Ovary (tissue), 9 donors: ENCODE data around the gene PHACTR3. TPM values are rescaled to one million over a fixed set of nuclear protein-coding genes. Genes with fewer than 3 reads are reported as not detected.

Experiments used
- DNase-seq, 5 donors: peaks; one replicate each; pipeline ENCODE4 v3.0.0-alpha.2; 2019 to 2020
- H3K27ac ChIP-seq, 2 donors: fragments of 200-600 bp; one replicate each; pipeline versions ENCODE4 v1.5.1 to v1.8.0; 2019 to 2022
- H3K27me3 ChIP-seq: fragments of 200-600 bp; one replicate; pipeline ENCODE4 v1.8.0; 2022
- H3K36me3 ChIP-seq: fragments of 200-600 bp; sonication (generic); one replicate; pipeline ENCODE4 v1.5.1; 2019
- H3K4me1 ChIP-seq: one replicate; pipeline ENCODE4 v1.8.1; 2013; ENCODE audit warnings: mild to moderate bottlenecking, moderate library complexity; ENCODE audit not compliant: insufficient read depth
- H3K4me3 ChIP-seq: fragments of 200-600 bp; sonication (generic); one replicate; pipeline ENCODE4 v1.5.1; 2017
- H3K9me3 ChIP-seq, 2 donors: fragments of 200-600 bp in 1 of 2; sonication (generic) in 1 of 2; one replicate each; pipeline versions ENCODE4 v1.5.1 to v1.8.1; 2013 to 2019; ENCODE audit warnings: mild to moderate bottlenecking in 1 of 2, moderate library complexity in 1 of 2
- CTCF ChIP-seq, 3 donors: fragments of 450-650 bp in 2 of 3; fragments of 200-600 bp in 1 of 3; IDR thresholded peaks; one replicate each; pipeline versions ENCODE4 v1.5.1 to v1.8.0; 2016 to 2022; ENCODE audit warnings: antibody characterized with exemption in 3 of 3, mild to moderate bottlenecking in 1 of 3
- EP300 ChIP-seq: sonication (generic); formaldehyde crosslinking; IDR thresholded peaks from one replicate; pipeline ENCODE4 v1.6.1; 2017; ENCODE audit warnings: antibody characterized with exemption
- POLR2A ChIP-seq: fragments of 450-650 bp; IDR thresholded peaks from one replicate; pipeline ENCODE4 v1.6.1; 2017; ENCODE audit warnings: antibody characterized with exemption, mild to moderate bottlenecking, moderate library complexity
- WGBS, 3 donors: extraction: QIAGEN DNeasy Blood & Tissue Kit in 1 of 3; methylation state at CpG; one replicate each; pipeline versions ENCODE4 v1.1.5 to v1.1.7; 2013 to 2017; 5-methylcytosine and 5-hydroxymethylcytosine counted together
- intact Hi-C, 4 donors: fragments of 100-400 bp; cut with DNase I; formaldehyde crosslinking; loops; one replicate each; pipeline versions ENCODE4 v1.11.0 to v1.15.1; 2022 to 2023
- polyA plus RNA-seq, 2 donors: library from polyadenylated mRNA; stranded (reverse); fragments of 200-250 nt in 1 of 2; fragments of 350-450 nt in 1 of 2; fragmentation: Illumina TruSeq in 1 of 2; extraction: RNeasy Lipid Tissue Mini Kit (QIAGEN cat#74804) in 1 of 2; gene quantifications; one replicate each; pipeline ENCODE4 v1.2.3, GENCODE V29; 2013 to 2014
- total RNA-seq, 7 donors: library from RNA; depleted of rRNA in 2 of 7; stranded (reverse); fragments of >200 nt in 2 of 7; fragmentation: NEBNext Ultra II Directional in 3 of 7; extraction: Animal tissue kit (Norgen Biotek cat#: 25700) in 3 of 7; gene quantifications; one replicate each; pipeline versions ENCODE4 v1.1.0 to v1.2.4, GENCODE V29; 2016 to 2023
- donor health status: DM: no; HTN: no; CAD: no; lungs with moderate emphysema.
- donor health status: DM: no; HTN: no; CAD: no.
- donor health status: Bipolar disorder and iron deficiency.
- donor health status: DM: yes; HTN: yes; CAD: no.
- donor health status: DM: no; HTN: no; CAD: no.
- donor health status: DM: yes; HTN: yes; CAD: no.

The PHACTR3 gene
- total and polyA plus RNA-seq, 9 donors: 5.7 to 19.0 (median 9.1) TPM

GRCh38 chr20:59772931-59773913 lies 168.9 kb downstream of the PHACTR3 start:
- intact Hi-C loops: no loop called here

GRCh38 chr20:59774204-59774641 lies 169.9 kb downstream of the PHACTR3 start:
- Histone ChIP-seq H3K4me1 (no peaks in the 10 kb centered on the region), H3K27me3 (no peaks in the 10 kb centered on the region), H3K4me3 (no peak overlapping the region), H3K27ac (no peak overlapping the region), H3K36me3 (no peaks in the 10 kb centered on the region), H3K9me3 (no peaks in the 10 kb centered on the region)
- TF ChIP-seq EP300 (no peak), POLR2A (no peak), CTCF (IDR thresholded peaks at IDR 0.05) (no peak)
- DNase-seq: peak in 1 of 5 donors; percentile 8
- 73 to 75% (median 74%) methylated on average over 17 of the region's 17 CpGs for WGBS, 3 donors
- intact Hi-C loops: no loop called here

More at GRCh38 chr20:59772931-59773913, 168.9 kb downstream of the PHACTR3 start:
- DNase-seq: peak in 1 of 5 donors; percentile 3
- Histone ChIP-seq H3K36me3 (no peaks in the 10 kb centered on the region), H3K9me3 (no peaks in the 10 kb centered on the region), H3K4me1 (no peaks in the 10 kb centered on the region), H3K27me3 (no peaks in the 10 kb centered on the region), H3K4me3 (no peak overlapping the region), H3K27ac (no peak overlapping the region)
- TF ChIP-seq POLR2A: no peak
- TF ChIP-seq EP300: no peak
- TF ChIP-seq CTCF (IDR thresholded peaks at IDR 0.05): no peak
- 89 to 94% (median 91%) methylated on average over 21 of the region's 21 CpGs for WGBS, 3 donors

GRCh38 chr20:59774921-59775686 lies 170.8 kb downstream of the PHACTR3 start:
- DNase-seq: peak in 1 of 5 donors; percentile 6
- WGBS, 3 donors: 82 to 88% (median 84%) methylated on average over 23 of the region's 23 CpGs
- no peaks in the 10 kb centered on the region for H3K9me3 ChIP-seq

More at GRCh38 chr20:59774921-59775686, 170.8 kb downstream of the PHACTR3 start:
- H3K27ac ChIP-seq: no peak overlapping the region
- no peaks in the 10 kb centered on the region for H3K27me3 ChIP-seq
- no peak for TF ChIP-seq POLR2A
- no peak for TF ChIP-seq CTCF (IDR thresholded peaks at IDR 0.05)
- TF ChIP-seq EP300: no peak
- H3K4me3 ChIP-seq: no peak overlapping the region
- H3K36me3 ChIP-seq: no peaks in the 10 kb centered on the region
- intact Hi-C loops: no loop called here
- no peaks in the 10 kb centered on the region for H3K4me1 ChIP-seq
